ENCODE results near the gene CREBL2. TPM values are rescaled to one million over a fixed set of nuclear protein-coding genes. Genes with fewer than 3 reads are reported as not detected.

Gene CREBL2
- total and polyA plus RNA-seq, 10 of the 15 experiments (the other 5 are each of a cell fraction or from before 2014, with no cell fraction given) = 4.6 to 19.1 (median 13.5) TPM

DNA sequence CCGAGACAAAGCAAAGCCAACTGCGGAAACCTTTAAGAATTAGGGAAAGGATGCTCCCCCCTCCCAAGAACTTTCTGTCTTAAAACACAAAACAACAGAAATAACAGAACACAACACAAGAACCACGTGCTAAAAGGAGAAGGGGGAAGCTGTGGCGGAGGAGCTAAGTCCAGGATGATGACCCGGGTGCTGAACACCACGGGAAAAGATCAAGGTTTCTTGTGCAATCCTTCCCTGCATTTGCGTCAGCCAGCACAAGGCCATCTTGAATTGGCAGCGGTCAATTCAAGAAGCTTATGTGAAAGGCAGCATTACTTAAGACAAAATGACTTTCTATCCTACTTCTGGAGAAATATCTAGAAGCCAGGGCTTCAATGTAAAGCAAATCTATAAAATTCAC lies 11.0 kb upstream of the CREBL2 start:
- ChIA-PET SMC1A (ENCODE audit: uncharacterized antibody, unreplicated experiment) (interaction anchor here (0.9 to 3.0 kb wide), 7 partner anchors 9 to 221 kb away, joined by 3 to 25 read pairs (median 4); no protein-coding TSS in a partner anchor), POLR2A (no interaction called here), RAD21 (ENCODE audit: unreplicated experiment) (interaction anchor here (1.9 kb wide), 2 partner anchors 9 to 136 kb away, joined by 5 read pairs; no protein-coding TSS in a partner anchor), CTCF (interaction anchor here (1.2 to 2.1 kb wide), 3 partner anchors 9 to 103 kb away, joined by 3 to 6 read pairs (median 6); no protein-coding TSS in a partner anchor)
- intact Hi-C loops (cut with micrococcal nuclease; ENCODE audit: unreplicated experiment) (no loop called here), in situ Hi-C loops (cut with MboI) (no loop called here)
- H3K36me3 ChIP-seq (ENCODE audit: control insufficient read depth in 2 of 2, insufficient read depth in 2 of 2, low read length in 1 of 2) = no peaks in the 10 kb centered on the region
- 74% methylated on average over 8 of the region's 8 CpGs for WGBS (ENCODE audit: insufficient coverage, insufficient replicate concordance, low lambda C conversion rate, missing lambda C conversion rate)
- TF ChIP-seq, protein P1, sequence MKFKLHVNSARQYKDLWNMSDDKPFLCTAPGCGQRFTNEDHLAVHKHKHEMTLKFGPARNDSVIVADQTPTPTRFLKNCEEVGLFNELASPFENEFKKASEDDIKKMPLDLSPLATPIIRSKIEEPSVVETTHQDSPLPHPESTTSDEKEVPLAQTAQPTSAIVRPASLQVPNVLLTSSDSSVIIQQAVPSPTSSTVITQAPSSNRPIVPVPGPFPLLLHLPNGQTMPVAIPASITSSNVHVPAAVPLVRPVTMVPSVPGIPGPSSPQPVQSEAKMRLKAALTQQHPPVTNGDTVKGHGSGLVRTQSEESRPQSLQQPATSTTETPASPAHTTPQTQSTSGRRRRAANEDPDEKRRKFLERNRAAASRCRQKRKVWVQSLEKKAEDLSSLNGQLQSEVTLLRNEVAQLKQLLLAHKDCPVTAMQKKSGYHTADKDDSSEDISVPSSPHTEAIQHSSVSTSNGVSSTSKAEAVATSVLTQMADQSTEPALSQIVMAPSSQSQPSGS (IDR thresholded peaks at IDR 0.05; ENCODE audit: low read length) = no peak
- TF ChIP-seq, protein P2, sequence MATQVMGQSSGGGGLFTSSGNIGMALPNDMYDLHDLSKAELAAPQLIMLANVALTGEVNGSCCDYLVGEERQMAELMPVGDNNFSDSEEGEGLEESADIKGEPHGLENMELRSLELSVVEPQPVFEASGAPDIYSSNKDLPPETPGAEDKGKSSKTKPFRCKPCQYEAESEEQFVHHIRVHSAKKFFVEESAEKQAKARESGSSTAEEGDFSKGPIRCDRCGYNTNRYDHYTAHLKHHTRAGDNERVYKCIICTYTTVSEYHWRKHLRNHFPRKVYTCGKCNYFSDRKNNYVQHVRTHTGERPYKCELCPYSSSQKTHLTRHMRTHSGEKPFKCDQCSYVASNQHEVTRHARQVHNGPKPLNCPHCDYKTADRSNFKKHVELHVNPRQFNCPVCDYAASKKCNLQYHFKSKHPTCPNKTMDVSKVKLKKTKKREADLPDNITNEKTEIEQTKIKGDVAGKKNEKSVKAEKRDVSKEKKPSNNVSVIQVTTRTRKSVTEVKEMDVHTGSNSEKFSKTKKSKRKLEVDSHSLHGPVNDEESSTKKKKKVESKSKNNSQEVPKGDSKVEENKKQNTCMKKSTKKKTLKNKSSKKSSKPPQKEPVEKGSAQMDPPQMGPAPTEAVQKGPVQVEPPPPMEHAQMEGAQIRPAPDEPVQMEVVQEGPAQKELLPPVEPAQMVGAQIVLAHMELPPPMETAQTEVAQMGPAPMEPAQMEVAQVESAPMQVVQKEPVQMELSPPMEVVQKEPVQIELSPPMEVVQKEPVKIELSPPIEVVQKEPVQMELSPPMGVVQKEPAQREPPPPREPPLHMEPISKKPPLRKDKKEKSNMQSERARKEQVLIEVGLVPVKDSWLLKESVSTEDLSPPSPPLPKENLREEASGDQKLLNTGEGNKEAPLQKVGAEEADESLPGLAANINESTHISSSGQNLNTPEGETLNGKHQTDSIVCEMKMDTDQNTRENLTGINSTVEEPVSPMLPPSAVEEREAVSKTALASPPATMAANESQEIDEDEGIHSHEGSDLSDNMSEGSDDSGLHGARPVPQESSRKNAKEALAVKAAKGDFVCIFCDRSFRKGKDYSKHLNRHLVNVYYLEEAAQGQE (IDR thresholded peaks at IDR 0.05; ENCODE audit: low read depth, low read length) = no peak
- no peak for TF ChIP-seq JUND (IDR thresholded peaks at IDR 0.05; ENCODE audit: low read depth, low read length)
- no peak for TF ChIP-seq SPI1 (IDR thresholded peaks at IDR 0.05; ENCODE audit: borderline replicate concordance, insufficient read depth, low read depth, low read length)
- TF ChIP-seq, protein P3, sequence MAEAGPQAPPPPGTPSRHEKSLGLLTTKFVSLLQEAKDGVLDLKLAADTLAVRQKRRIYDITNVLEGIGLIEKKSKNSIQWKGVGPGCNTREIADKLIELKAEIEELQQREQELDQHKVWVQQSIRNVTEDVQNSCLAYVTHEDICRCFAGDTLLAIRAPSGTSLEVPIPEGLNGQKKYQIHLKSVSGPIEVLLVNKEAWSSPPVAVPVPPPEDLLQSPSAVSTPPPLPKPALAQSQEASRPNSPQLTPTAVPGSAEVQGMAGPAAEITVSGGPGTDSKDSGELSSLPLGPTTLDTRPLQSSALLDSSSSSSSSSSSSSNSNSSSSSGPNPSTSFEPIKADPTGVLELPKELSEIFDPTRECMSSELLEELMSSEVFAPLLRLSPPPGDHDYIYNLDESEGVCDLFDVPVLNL (IDR thresholded peaks at IDR 0.05; ENCODE audit: low read depth, low read length) = no peak
- TF ChIP-seq, protein P4, sequence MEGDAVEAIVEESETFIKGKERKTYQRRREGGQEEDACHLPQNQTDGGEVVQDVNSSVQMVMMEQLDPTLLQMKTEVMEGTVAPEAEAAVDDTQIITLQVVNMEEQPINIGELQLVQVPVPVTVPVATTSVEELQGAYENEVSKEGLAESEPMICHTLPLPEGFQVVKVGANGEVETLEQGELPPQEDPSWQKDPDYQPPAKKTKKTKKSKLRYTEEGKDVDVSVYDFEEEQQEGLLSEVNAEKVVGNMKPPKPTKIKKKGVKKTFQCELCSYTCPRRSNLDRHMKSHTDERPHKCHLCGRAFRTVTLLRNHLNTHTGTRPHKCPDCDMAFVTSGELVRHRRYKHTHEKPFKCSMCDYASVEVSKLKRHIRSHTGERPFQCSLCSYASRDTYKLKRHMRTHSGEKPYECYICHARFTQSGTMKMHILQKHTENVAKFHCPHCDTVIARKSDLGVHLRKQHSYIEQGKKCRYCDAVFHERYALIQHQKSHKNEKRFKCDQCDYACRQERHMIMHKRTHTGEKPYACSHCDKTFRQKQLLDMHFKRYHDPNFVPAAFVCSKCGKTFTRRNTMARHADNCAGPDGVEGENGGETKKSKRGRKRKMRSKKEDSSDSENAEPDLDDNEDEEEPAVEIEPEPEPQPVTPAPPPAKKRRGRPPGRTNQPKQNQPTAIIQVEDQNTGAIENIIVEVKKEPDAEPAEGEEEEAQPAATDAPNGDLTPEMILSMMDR (IDR thresholded peaks at IDR 0.05 in 2 of 3, conservative IDR thresholded peaks at IDR 0.05 in 1 of 3; ENCODE audit: control insufficient read depth in 2 of 3, extremely low read depth in 1 of 3, insufficient read depth in 1 of 3, low read depth in 3 of 3, low read length in 3 of 3) = no peak
- TF ChIP-seq PML (IDR thresholded peaks at IDR 0.05; ENCODE audit: low read length) = no peak
- TF ChIP-seq PAX8 (IDR thresholded peaks at IDR 0.05) = no peak
- TF ChIP-seq, protein P5, sequence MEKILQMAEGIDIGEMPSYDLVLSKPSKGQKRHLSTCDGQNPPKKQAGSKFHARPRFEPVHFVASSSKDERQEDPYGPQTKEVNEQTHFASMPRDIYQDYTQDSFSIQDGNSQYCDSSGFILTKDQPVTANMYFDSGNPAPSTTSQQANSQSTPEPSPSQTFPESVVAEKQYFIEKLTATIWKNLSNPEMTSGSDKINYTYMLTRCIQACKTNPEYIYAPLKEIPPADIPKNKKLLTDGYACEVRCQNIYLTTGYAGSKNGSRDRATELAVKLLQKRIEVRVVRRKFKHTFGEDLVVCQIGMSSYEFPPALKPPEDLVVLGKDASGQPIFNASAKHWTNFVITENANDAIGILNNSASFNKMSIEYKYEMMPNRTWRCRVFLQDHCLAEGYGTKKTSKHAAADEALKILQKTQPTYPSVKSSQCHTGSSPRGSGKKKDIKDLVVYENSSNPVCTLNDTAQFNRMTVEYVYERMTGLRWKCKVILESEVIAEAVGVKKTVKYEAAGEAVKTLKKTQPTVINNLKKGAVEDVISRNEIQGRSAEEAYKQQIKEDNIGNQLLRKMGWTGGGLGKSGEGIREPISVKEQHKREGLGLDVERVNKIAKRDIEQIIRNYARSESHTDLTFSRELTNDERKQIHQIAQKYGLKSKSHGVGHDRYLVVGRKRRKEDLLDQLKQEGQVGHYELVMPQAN (conservative IDR thresholded peaks at IDR 0.05) = no peak
- no peak for TF ChIP-seq NBN (IDR thresholded peaks at IDR 0.05)
- no peaks in the 10 kb centered on the region for H4K20me1 ChIP-seq (ENCODE audit: control insufficient read depth, insufficient read depth)
- no peaks in the 10 kb centered on the region for H3K27me3 ChIP-seq (replicated peaks in 1 of 2; ENCODE audit: control insufficient read depth in 2 of 2, insufficient read depth in 2 of 2, low read length in 1 of 2)
- no peak overlapping the region for H2AFZ ChIP-seq (ENCODE audit: control insufficient read depth, low read depth, low read length)
- no peak overlapping the region for H3K4me2 ChIP-seq (ENCODE audit: control insufficient read depth, insufficient read depth)
- no peak overlapping the region for H3K9ac ChIP-seq (ENCODE audit: control insufficient read depth, insufficient read depth, low read length)
- no peak overlapping the region for H3K4me3 ChIP-seq
- H3K79me2 ChIP-seq (ENCODE audit: control insufficient read depth, insufficient read depth, low read length) = no peaks in the 10 kb centered on the region
- FAIRE-seq (no peak), ATAC-seq (no peak), DNase-seq (ENCODE audit: low read depth, low spot score) (no peak)
- BruUV-seq (replicated peaks) = no TSS peak
- no peaks in the 10 kb centered on the region for H3K4me1 ChIP-seq (ENCODE audit: control insufficient read depth, insufficient read depth, low read length)
- H3K9me3 ChIP-seq (replicated peaks; ENCODE audit: control insufficient read depth, insufficient read depth, low read length) = no peaks in the 10 kb centered on the region; the same call in 2 of the 3 replicates
- H3K27ac ChIP-seq (ENCODE audit: control insufficient read depth, insufficient read depth) = no peak overlapping the region

Data from GM12878 (cell line).